ENCODE data around the gene POC5.

POC5 gene

GRCh38 chr5:75666801-75667200, 50.4 kb downstream of the POC5 start:
- no peak overlapping the region for H3K4me3 ChIP-seq (ENCODE audit: low read length)
- no peak for DNase-seq (ENCODE audit: low read depth, low spot score)

- DNase-seq (ENCODE audit: low read depth, low spot score) = no peak
- no peak overlapping the region for H3K4me3 ChIP-seq (ENCODE audit: low read length)
These were observed 52.3 kb downstream of the POC5 start for GRCh38 chr5:75664979-75665378.

GRCh38 chr5:75663579-75664284, 53.5 kb downstream of the POC5 start:
- DNase-seq (ENCODE audit: low read depth, low spot score) = no peak
- no peak overlapping the region for H3K4me3 ChIP-seq (ENCODE audit: low read length)

DNA sequence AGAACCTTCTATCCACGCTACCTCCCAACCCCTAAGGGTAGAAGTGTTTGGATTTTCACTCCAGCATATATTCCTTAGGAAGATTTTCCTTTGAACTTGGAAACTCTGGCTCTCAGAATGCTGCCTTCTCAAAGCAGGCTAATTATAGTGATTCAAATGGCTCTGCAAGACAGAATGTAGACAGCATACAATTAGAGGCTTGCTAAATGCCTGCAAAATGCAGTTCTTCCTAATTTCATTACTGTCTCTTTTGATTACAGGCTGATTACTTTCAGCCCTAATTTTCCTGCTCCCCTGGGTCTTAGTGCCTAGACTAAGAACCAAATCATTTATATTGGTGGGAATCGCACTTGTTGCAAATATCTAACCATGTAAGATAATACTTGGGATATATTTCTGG, 55.2 kb downstream of the POC5 start:
- H3K4me3 ChIP-seq (ENCODE audit: low read length) = no peak overlapping the region

GRCh38 chr5:75660678-75661465, 56.4 kb downstream of the POC5 start:
- no peak for DNase-seq (ENCODE audit: low read depth, low spot score)
- no peak overlapping the region for H3K4me3 ChIP-seq (ENCODE audit: low read length)

More for the DNA sequence above, 55.2 kb downstream of the POC5 start:
- no peak for DNase-seq (ENCODE audit: low read depth, low spot score)

- DNase-seq (ENCODE audit: low read depth, low spot score) = no peak
- H3K4me3 ChIP-seq (ENCODE audit: low read length) = no peak overlapping the region
These were observed 57.3 kb downstream of the POC5 start for GRCh38 chr5:75659791-75660450.

DNA sequence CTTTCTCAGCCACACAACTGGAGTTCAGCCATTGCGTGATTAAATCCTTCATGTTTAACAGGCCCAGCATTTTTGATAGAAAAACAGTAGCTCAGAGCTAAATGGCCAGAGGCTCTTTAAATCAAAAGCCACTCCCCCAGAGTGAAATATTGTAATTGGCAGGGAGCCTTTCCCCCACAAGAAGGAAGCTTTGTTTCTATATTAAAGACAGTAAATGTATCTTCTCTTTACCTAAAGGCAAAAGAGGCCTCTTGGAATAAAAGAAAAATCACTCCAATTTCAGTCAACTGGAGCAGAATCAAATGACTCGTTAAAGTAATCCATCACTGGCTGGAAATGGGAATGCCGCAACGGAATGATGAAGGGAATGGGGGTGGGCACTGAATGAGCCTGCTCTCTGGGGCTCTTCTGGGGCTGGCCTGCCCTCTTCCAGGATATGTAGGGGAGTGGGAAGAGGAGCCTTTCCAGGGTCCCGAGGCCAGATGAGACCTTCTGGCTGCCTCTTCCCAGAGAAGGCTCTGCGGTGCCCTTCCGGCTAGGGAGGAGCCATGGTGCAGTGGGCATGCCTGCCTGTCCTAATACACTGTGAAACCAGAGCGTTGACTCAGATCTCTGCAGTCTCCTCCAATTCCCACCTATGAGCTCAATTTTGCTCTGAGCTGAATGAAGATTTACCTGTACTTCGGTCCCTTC, 60.8 kb downstream of the POC5 start:
- DNase-seq (ENCODE audit: low read depth, low spot score) = no peak
- H3K4me3 ChIP-seq (ENCODE audit: low read length) = no peak overlapping the region

GRCh38 chr5:75654693-75655295, 62.4 kb downstream of the POC5 start:
- H3K4me3 ChIP-seq (ENCODE audit: low read length) = no peak overlapping the region
- no peak for DNase-seq (ENCODE audit: low read depth, low spot score)

GRCh38 chr5:75653521-75653920, 63.7 kb downstream of the POC5 start:
- DNase-seq (ENCODE audit: low read depth, low spot score) = no peak
- H3K4me3 ChIP-seq (ENCODE audit: low read length) = no peak overlapping the region

GRCh38 chr5:75651575-75652238, 65.5 kb downstream of the POC5 start:
- no peak overlapping the region for H3K4me3 ChIP-seq (ENCODE audit: low read length)

GRCh38 chr5:75648712-75649111, 68.5 kb downstream of the POC5 start:
- no peak overlapping the region for H3K4me3 ChIP-seq (ENCODE audit: low read length)
- peak; percentile 20 for DNase-seq (ENCODE audit: low read depth, low spot score)

More at GRCh38 chr5:75651575-75652238, 65.5 kb downstream of the POC5 start:
- DNase-seq (ENCODE audit: low read depth, low spot score) = no peak

DNA sequence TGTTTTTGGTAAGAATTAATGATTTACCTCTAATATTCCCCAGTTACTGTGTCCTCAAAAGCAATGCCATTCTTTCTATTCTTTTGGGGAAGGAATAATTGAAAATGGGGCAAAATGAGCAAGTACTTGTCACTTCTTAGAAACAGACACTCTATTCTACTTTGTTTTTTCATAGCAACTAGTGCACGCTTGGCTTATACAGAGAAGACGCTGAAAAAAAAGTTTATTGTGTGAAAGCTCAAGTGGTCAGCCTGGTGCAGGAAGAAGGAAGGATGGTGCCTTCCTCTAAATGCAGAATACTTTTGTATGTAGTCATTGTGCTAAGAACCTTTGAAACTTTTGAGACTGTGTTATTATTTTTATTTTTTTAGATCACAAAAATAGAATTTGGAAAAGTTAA, 76.4 kb downstream of the POC5 start:
- DNase-seq (ENCODE audit: low read depth, low spot score) = no peak
- no peak overlapping the region for H3K4me3 ChIP-seq (ENCODE audit: low read length)

DNA sequence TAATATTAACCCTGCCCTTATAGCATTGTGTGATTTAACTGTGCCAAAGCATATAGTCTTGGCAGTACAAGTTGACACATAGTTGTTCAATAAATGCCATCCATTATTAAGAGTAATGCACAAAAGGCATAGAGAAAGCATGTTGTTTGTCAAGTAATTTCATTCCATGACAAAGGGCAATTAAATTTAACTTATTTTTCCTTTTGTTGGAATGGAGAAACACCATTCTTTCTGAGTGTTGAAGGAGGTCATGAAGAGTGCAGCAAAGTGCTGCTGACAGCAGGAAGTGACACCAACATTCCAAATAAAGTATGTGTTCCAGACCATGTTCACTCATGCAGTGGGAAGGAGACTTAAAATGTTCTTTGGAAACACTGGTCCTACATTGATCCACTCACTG, 76.8 kb downstream of the POC5 start:
- no peak overlapping the region for H3K4me3 ChIP-seq (ENCODE audit: low read length)
- DNase-seq (ENCODE audit: low read depth, low spot score) = no peak

DNA sequence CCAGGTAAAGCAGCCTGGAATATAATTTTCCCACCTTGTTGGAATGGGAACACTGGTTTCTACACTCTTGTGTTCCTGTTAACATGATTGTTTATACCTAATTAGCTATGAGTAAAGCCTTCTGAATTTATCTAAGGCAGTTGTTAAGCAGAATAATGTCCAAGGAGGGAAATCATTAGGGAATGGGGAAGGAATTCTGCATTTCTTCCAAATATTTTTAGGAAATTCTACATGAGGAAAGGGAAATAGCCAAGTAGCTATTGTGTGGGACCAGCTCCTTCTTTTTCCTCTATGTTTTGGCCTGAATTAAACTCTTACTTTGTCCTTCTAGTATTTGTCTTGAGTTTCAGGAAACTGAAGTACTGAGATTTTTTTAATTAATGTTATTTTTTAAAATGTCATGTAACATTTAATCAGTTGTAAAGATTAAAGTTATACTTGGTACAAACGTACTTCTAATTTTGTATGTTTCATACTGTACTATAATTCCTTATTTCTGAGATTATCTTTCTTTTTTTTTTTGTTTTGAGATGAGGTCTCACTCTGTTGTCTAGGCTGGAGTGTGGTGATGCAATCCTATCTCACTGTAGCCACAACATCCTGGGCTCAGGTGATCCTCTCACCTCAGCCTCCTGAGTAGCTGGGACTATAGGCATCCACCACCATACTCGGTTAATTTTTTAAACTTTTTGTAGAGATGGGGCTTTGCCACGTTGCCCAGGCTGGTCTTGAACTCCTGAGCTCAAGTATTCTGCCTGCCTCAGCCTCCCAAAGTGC, 77.5 kb downstream of the POC5 start:
- DNase-seq (ENCODE audit: low read depth, low spot score) = no peak
- no peak overlapping the region for H3K4me3 ChIP-seq (ENCODE audit: low read length)

DNA sequence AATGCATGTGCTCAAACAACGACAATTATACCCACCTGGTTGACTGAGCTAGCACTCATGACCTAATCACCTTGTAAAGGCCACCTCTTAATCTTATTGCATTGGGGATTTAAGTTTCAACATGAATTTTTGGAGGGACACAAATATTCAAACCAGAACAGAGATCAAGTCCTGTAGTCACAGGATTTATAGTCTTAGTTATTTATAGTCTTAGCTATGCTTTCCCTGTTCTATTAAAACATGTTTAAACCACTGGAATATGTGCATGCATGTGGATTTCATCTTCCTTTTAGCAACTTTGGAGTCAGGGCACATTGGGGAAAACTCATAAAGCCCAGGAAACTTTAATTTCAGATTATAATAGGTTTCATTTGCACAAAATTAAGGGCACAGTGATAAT, 79.3 kb downstream of the POC5 start:
- no peak for DNase-seq (ENCODE audit: low read depth, low spot score)
- no peak overlapping the region for H3K4me3 ChIP-seq (ENCODE audit: low read length)

- no peak overlapping the region for H3K4me3 ChIP-seq (ENCODE audit: low read length)
- DNase-seq (ENCODE audit: low read depth, low spot score) = no peak
These were observed 84.9 kb downstream of the POC5 start for GRCh38 chr5:75632321-75632720.

DNA sequence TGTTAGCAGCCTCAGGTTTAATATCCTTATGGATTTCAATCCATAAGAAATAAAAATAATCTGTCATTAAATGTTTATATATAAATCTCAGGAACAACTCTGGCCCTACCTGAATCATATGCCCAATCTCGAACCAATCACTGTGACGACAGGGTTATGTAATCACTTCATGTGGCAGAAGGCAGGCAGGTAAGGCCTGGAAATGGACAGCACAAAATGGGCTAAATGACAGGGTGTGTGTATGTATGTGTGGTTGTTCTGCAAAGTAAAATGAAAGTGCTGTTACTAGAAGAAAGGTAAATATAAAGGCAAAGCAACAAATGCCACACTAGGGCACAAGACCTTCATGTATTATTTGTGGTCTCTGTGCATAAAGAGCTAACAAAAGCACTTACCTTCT, 86.4 kb downstream of the POC5 start:
- no peak overlapping the region for H3K4me3 ChIP-seq (ENCODE audit: low read length)
- no peak for DNase-seq (ENCODE audit: low read depth, low spot score)

GRCh38 chr5:75627801-75628200, 89.4 kb downstream of the POC5 start:
- no peak for DNase-seq (ENCODE audit: low read depth, low spot score)
- H3K4me3 ChIP-seq (ENCODE audit: low read length) = no peak overlapping the region

Data from Jurkat, Clone E6-1 (cell line).